ENCODE data around the gene PRKAR1B.

- TF ChIP-seq MYNN (tag by site-specific recombination; IDR thresholded peaks at IDR 0.05; ENCODE audit: borderline replicate concordance) (no peak), ZNF707 (tag by site-specific recombination; IDR thresholded peaks at IDR 0.05) (no peak), CTCF (tag by site-specific recombination; IDR thresholded peaks at IDR 0.05) (no peak)
These were observed 56.3 kb downstream of the PRKAR1B start for GRCh38 chr7:670501-671390.
